ENCODE results near the gene LMO1.

The LMO1 gene

DNA sequence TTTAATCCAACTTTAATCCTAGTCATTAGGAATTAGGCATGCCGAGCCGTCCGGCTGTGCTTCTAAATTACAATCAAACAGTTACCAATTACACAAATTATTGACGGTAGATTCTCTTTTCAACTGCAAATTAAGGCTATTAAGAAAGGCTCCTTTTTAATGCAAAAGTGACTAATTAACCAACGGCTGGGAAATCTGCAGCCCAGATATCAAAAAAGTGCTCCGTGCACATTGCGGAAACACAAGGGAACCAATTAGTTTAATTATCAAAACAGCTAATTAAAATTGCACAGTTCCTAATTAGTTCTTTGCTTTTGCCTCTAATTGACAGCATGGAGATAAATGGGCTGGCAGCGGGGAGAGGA is 19.4 kb upstream of the LMO1 start:
- TF ChIP-seq, protein P1, sequence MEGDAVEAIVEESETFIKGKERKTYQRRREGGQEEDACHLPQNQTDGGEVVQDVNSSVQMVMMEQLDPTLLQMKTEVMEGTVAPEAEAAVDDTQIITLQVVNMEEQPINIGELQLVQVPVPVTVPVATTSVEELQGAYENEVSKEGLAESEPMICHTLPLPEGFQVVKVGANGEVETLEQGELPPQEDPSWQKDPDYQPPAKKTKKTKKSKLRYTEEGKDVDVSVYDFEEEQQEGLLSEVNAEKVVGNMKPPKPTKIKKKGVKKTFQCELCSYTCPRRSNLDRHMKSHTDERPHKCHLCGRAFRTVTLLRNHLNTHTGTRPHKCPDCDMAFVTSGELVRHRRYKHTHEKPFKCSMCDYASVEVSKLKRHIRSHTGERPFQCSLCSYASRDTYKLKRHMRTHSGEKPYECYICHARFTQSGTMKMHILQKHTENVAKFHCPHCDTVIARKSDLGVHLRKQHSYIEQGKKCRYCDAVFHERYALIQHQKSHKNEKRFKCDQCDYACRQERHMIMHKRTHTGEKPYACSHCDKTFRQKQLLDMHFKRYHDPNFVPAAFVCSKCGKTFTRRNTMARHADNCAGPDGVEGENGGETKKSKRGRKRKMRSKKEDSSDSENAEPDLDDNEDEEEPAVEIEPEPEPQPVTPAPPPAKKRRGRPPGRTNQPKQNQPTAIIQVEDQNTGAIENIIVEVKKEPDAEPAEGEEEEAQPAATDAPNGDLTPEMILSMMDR (IDR thresholded peaks at IDR 0.05; ENCODE audit: unreplicated experiment in 3 of 3) = no peak
- Mint-ChIP-seq H3K9me3 (peaks cover 2% of the 10 kb centered on the region), H3K4me1 (peaks cover 9% of the 10 kb centered on the region), H3K36me3 (ENCODE audit: low read depth) (no peaks in the 10 kb centered on the region), H3K27ac (no peak overlapping the region), H3K4me3 (no peak overlapping the region), H3K27me3 (ENCODE audit: low read depth) (peaks cover 30% of the 10 kb centered on the region)

GRCh38 chr11:8282631-8283030 is 19.0 kb upstream of the LMO1 start:
- Mint-ChIP-seq H3K4me3 (no peak overlapping the region), H3K9me3 (peaks cover 2% of the 10 kb centered on the region), H3K27ac (no peak overlapping the region), H3K27me3 (ENCODE audit: low read depth) (peaks cover 33% of the 10 kb centered on the region), H3K4me1 (peaks cover 9% of the 10 kb centered on the region), H3K36me3 (ENCODE audit: low read depth) (no peaks in the 10 kb centered on the region)
- TF ChIP-seq, protein P1 (IDR thresholded peaks at IDR 0.05; ENCODE audit: unreplicated experiment in 3 of 3) = no peak

DNA sequence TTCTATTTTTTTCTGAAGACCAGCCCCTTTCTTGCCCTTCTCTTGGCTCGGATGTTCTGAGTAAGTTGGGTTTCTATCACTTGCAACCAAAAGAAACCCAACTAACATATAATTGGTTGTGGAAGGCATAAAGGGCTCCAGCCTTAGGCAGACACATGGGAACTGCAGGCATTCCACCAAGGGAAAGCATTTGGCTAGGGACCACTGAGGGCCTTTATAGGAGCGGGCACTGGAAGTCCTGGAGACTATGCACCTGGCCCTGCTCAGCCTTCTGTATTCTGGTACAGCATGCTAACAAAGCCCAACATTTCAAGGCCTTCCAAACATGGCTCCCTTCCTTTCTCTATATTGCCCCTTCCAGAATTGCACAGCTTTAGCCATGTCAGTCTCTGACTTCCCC is 17.6 kb upstream of the LMO1 start:
- H3K27me3 Mint-ChIP-seq (ENCODE audit: low read depth) = peaks cover 37% of the 10 kb centered on the region
- TF ChIP-seq, protein P1 (IDR thresholded peaks at IDR 0.05; ENCODE audit: unreplicated experiment in 3 of 3) = no peak
- no peak overlapping the region for H3K27ac Mint-ChIP-seq

DNA sequence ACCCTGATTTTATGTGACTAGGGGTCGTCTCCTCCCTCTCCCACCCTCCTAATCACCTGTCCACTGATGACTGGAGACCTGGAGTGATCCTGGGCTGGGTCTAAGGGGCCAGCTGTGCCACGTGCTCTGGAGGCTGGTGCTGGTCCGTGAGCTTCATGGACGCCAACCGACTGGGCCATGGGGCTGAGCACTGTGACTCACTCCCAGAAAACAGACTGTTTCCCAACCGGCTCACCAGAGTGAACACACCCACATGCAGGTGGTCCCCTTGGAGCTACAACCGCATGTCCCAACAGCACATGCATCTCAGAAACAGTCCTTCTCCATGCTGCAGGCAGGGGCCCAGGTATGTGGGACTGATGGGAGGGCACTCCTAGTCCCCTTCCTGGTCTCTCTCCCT is 14.0 kb upstream of the LMO1 start:
- no peaks in the 10 kb centered on the region for H3K4me1 Mint-ChIP-seq
- TF ChIP-seq, protein P1 (IDR thresholded peaks at IDR 0.05; ENCODE audit: unreplicated experiment in 3 of 3) = no peak

More for the DNA sequence above, 17.6 kb upstream of the LMO1 start:
- Mint-ChIP-seq H3K9me3 (peaks cover 7% of the 10 kb centered on the region), H3K4me1 (peaks cover 9% of the 10 kb centered on the region), H3K4me3 (no peak overlapping the region), H3K36me3 (ENCODE audit: low read depth) (no peaks in the 10 kb centered on the region)

DNA sequence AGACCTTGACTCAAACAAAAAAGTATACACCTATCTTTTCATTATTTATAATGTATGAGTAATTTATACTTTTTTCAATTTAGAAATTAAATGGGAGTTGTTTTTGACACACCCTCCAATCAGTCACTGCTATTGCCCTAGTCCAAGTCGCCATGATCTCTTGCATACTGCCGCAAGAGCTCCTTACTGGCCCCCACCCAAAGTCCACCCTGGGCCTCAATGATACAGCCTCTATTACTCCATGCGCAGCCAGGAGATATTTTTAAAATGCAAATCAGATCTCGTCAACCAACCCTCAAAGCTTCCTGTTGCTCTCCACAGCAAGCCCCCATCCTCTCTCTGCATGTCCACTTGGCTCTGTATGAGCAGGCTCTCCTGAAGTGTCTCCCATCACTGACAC is 12.8 kb upstream of the LMO1 start:
- Mint-ChIP-seq H3K27ac (no peak overlapping the region), H3K9me3 (peaks cover 16% of the 10 kb centered on the region), H3K4me1 (no peaks in the 10 kb centered on the region), H3K36me3 (ENCODE audit: low read depth) (peaks cover 3% of the 10 kb centered on the region), H3K4me3 (no peak overlapping the region), H3K27me3 (ENCODE audit: low read depth) (peaks cover 48% of the 10 kb centered on the region)
- TF ChIP-seq, protein P1 (IDR thresholded peaks at IDR 0.05; ENCODE audit: unreplicated experiment in 3 of 3) = no peak

More for the DNA sequence above, 14.0 kb upstream of the LMO1 start:
- Mint-ChIP-seq H3K27ac (no peak overlapping the region), H3K36me3 (ENCODE audit: low read depth) (peaks cover 3% of the 10 kb centered on the region), H3K27me3 (ENCODE audit: low read depth) (peaks cover 36% of the 10 kb centered on the region), H3K9me3 (peaks cover 16% of the 10 kb centered on the region), H3K4me3 (no peak overlapping the region)

DNA sequence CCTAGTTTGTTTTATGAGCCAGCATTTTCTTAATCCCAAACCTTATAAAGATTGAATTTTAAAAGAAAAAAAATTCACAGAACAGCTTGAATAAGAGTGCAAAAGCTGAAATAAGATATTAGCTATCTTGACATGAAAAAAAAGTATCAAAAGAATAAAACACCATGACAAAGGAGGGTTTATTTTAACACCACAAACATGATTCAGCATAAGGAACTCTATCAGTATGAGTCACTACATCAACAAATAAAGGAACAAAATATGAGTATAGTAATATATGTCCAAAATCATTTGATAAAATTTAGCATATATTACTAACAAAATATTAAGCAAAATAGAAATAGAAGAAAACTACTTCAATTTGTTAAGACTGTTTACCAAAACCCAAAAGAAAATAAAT is 9.6 kb upstream of the LMO1 start:
- peaks cover 14% of the 10 kb centered on the region for H3K9me3 Mint-ChIP-seq
- no peak overlapping the region for H3K27ac Mint-ChIP-seq
- H3K4me3 Mint-ChIP-seq = no peak overlapping the region
- TF ChIP-seq, protein P1 (IDR thresholded peaks at IDR 0.05; ENCODE audit: unreplicated experiment in 3 of 3) = no peak
- no peaks in the 10 kb centered on the region for H3K4me1 Mint-ChIP-seq
- H3K27me3 Mint-ChIP-seq (ENCODE audit: low read depth) = peaks cover 65% of the 10 kb centered on the region
- H3K36me3 Mint-ChIP-seq (ENCODE audit: low read depth) = peaks cover 3% of the 10 kb centered on the region

Measured in nephron (organoid).